ENCODE results near the gene ARSG. TPM values are rescaled to one million over a fixed set of nuclear protein-coding genes. Genes with fewer than 3 reads are reported as not detected.

Gene ARSG
- total RNA-seq, 4 donors from 2014 or later = 1.4 to 8.2 (median 2.6) TPM

DNA sequence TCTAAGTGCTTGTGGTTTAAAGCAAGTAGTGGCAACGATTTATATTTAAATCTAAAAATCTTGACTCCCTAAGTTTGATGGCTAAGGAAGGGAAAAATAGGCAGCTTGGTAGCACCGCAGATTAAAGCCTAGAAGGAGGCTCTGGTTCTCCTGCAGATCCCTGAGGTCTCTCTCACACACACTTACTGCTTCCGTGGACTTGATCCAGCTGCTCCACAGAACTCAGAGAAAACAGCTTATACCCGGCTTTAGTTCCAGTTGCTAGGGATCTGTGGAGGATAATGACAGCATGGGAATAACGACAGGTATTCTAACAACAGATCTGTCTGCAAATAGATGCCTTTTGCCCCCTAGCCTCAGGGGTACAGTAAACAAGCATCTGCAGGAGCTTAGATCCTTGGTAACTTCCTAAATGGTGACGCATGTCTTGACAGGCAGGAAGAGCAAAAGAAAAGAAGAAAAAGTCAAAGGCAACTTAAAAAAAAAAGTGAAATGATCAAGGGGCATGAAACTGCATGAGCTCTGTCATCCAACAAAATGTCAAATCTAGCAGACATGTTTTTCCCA is 161.5 kb downstream of the ARSG start:
- ATAC-seq (ENCODE audit: low FRiP score) = no peak
- no peak for DNase-seq (ENCODE audit: low spot score)
- TF ChIP-seq, protein P1, sequence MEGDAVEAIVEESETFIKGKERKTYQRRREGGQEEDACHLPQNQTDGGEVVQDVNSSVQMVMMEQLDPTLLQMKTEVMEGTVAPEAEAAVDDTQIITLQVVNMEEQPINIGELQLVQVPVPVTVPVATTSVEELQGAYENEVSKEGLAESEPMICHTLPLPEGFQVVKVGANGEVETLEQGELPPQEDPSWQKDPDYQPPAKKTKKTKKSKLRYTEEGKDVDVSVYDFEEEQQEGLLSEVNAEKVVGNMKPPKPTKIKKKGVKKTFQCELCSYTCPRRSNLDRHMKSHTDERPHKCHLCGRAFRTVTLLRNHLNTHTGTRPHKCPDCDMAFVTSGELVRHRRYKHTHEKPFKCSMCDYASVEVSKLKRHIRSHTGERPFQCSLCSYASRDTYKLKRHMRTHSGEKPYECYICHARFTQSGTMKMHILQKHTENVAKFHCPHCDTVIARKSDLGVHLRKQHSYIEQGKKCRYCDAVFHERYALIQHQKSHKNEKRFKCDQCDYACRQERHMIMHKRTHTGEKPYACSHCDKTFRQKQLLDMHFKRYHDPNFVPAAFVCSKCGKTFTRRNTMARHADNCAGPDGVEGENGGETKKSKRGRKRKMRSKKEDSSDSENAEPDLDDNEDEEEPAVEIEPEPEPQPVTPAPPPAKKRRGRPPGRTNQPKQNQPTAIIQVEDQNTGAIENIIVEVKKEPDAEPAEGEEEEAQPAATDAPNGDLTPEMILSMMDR (IDR thresholded peaks at IDR 0.05) = no peak

DNA sequence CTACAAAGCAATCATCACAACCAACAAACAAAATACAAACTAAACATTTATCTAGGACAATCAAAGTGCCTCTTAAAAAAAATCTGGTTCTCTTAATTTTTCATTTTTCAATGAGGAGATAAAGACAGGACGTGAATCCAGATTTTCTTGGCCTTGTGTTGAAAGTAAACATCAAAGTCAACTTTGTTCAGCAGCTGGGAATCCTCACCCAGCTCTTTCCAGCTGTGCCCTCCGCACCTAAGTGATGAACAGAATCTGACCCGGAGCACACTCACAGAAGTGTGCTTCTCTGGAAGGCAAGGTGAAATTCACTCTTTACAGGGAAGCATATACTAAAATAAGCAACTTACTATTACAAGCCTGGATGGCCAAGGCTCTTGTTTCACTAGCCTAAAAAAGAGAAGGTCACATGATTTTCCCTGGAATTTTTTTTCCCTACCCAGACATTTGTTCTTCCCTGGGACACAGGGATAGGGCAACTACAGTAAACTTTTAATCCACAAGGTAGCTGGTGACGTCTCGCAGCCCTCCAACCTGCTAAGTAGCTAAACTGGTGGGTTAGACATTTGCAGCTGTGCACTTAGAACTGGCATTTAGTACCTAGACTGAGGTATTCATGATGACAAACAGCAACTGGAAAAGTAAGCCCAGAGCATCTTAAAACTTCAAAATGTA is 162.8 kb downstream of the ARSG start:
- ATAC-seq (ENCODE audit: low FRiP score) (no peak), DNase-seq (ENCODE audit: low spot score) (no peak)
- TF ChIP-seq, protein P1 (IDR thresholded peaks at IDR 0.05) = no peak

DNA sequence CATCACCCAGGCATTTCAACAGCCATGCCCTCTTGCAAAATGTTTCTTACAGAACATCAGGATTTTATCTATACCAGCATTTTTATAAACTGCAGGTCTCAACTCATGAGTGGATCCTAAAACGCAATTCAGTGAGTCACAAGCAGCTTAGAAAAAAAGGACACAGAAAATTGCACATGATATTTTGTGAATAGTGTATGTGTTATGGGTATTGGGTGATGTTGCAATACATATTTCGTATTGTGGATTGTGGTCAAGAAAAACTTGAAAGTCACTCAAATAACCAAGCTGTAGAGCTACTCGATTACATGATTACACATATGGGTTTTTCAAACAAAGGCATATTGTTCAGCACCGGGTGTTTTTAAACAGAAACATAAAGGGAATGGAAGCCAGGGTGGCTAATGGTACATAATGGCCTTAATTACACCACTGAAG is 164.6 kb downstream of the ARSG start:
- DNase-seq (ENCODE audit: low spot score) = no peak
- TF ChIP-seq, protein P1 (IDR thresholded peaks at IDR 0.05) = no peak
- no peak for ATAC-seq (ENCODE audit: low FRiP score)

GRCh38 chr17:68456339-68457167 is 165.3 kb downstream of the ARSG start:
- ATAC-seq (ENCODE audit: low FRiP score) (peak; percentile 52), DNase-seq (ENCODE audit: low spot score) (peak; percentile 28)
- TF ChIP-seq, protein P1 (IDR thresholded peaks at IDR 0.05) = no peak

DNA sequence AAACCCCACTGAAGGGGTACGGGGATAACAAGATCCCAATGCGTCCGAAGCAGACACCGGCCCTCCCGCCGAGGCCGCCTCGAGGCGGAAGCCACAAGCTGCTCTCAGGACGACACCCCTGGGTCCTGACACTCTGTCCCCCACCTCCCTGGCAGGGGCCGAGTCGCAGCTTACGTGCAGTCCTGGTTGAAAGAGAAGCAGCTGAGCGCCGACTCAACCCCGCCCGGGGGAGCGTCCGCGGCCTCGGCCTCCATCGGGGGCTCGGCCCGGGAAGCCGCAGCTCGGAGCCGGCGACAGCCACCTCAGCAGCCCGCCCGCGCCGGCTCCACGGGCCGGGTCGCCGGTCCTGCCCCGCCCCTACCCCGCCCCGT is 165.9 kb downstream of the ARSG start, which contains the start of gene WIPI1:
WIPI1 (minus strand) TSS at position 329 of the 371 bp plus-strand sequence; CDS start at position 254, 75 bp downstream.
- ATAC-seq (ENCODE audit: low FRiP score) (peak; percentile 23), DNase-seq (ENCODE audit: low spot score) (no peak)
- TF ChIP-seq, protein P1 (IDR thresholded peaks at IDR 0.05) = no peak

- DNase-seq (ENCODE audit: low spot score) (peak; percentile 94), ATAC-seq (ENCODE audit: low FRiP score) (peak; percentile 96)
- TF ChIP-seq, protein P1 (IDR thresholded peaks at IDR 0.05) = no peak
Measured at GRCh38 chr17:68457539-68458259, 166.4 kb downstream of the ARSG start.

Measured in omental fat pad (tissue), 4 donors.